HK-2 (cell line): ENCODE results near the gene MFRP.

ENCODE experiments used
- DNase-seq: peaks from one replicate; pipeline ENCODE4 v3.0.0-alpha.2; 2018; ENCODE audit not compliant: unreplicated experiment

Gene MFRP

DNA sequence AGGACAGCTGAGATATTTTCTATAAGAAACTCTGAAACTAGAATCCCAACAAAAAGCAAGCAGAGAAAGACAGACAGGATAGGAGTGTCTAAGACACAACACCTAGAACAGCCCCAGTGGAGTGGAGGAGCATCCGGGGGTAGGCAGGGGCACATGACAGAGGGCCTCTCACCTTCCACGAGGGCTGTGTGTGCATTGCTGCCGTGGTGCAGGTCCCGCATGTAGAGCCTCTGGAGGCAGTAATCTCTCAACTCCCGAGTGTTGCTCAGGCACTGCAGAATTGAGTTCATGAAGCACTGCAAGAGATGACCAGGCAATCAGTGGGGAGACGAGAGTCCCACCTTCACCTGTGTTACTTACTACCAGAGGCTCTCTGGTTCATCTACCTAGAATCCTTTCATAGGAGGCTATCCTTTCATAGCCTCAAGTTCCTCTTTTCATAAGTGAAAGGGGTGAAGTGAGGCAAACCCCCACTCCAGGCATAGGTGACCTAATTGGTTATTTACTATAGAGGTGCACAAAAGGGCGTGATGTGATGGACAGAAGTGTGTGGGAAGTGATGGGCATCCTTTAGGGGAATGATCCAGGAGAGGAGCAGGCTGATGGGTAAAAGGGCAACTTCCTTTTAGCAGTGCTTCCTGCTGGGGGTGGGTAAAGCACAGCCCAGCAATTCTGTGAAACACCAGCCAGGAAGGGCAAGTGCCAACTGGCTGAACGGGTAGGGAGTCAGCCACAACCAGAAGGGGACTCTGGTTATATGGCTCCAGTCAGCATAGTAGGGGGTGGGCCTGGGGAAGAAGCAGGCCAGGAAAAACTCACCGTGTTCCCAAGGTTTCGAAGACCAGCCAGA lies 13.1 kb upstream of the MFRP start:
- DNase-seq, result no peak

DNA sequence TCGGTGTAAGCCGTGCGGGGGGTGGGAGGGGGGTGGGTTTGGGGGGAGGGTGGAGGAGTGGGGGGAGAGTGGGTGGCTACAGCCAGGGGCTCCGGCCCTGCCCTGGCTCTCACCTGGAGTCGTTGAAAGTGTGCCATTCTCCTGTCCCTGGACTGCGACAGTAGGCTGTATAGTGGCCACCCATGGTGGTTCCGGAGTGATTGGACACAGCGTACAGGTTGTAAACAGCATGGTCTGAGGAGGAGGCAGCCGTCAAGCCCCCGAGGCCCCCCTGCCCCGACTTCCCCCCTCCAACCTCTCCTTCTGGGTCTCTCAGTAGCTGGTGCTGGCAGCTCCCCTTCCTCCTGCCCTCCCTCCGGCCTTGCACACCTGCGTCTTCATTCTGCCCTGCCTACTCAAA lies 10.6 kb upstream of the MFRP start:
- no peak for DNase-seq

DNA sequence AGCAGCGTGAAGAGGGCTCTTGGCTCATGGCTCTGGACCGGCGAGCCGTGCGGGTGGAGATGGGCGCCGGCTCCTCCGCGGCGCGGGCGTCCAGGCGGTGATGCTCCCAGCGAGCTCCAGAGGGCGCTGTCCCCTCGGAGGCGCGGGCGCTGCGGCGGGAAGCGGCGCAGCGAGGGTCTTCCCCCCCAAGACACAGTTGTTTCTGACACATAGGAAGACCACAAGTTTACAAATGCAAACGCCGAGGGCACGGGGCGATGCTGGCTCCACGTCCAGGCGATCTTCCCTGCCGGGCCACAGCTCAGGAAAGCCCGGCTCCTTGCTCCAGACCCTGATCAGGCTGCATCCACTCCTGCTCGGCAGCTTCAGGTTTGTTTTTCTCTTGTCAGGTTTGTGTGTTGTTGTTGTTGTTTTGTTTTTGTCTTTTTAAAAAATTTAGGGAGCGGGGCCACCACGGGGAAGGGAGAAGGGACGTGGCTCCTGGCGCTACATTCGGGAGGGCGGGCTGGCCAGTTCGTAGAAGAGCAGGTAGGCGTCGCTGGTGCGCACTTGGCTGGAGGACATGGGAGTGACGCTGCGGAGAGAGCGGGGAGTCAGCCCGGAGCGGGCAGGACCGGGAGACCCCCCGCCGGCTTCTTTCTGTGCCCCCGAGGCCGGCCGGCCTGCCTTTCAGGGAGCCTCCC lies 10.0 kb upstream of the MFRP start:
- DNase-seq, result no peak

- DNase-seq, result no peak
Measured at GRCh38 chr11:119355091-119355843, 8.8 kb upstream of the MFRP start.

- DNase-seq, result no peak
Measured at GRCh38 chr11:119352857-119353260, 6.4 kb upstream of the MFRP start.

GRCh38 chr11:119351232-119351631 lies 4.7 kb upstream of the MFRP start:
- DNase-seq, result no peak

- no peak for DNase-seq
Measured at GRCh38 chr11:119350302-119350701, 3.8 kb upstream of the MFRP start.

- no peak for DNase-seq
Measured at GRCh38 chr11:119347940-119348605, 1.6 kb upstream of the MFRP start.

DNA sequence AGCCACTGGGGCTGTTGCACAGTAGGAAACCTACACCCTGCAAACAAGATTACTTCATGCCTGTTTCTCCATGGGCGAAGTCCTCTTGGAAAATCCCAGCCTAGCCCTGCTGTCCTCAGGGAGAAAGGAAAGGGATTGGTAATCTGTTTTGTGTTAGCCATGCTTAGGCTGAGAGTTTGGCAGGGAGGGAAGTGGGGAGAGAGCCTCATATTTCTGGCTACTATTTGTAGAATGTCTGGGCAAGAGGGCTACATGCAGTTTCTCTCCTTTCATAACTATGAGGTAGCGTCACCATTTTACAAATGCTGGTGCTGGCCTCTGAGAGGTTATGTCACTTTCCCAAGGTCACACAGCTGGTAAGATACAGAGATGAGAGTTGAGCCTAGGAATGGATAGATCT lies 737 bp upstream of the MFRP start:
- DNase-seq, result no peak

DNA sequence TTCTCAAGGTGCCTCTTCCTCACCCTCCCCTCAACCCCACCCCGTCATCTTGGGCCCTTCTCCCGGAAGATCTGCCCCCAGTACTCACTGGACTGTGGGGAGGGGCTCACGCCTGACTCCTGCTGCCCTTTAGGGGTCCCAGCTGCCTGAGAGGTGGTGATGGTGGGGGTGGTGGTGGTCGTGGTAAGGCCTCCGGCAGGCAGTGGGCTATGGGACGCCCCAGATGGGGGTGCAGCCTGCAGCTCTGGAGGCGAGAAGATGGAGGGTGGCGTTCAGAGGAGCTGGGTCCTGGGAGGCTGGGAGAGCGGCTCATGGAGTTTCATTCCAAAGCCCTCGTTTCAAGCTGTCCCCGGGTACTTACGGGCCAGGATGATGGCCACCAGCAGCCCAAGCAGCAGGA lies 820 bp downstream of the MFRP start:
- no peak for DNase-seq

- no peak for DNase-seq
Measured at GRCh38 chr11:119344291-119345010, 2.1 kb downstream of the MFRP start.

GRCh38 chr11:119343726-119344125 lies 2.8 kb downstream of the MFRP start:
- DNase-seq, result no peak

- DNase-seq, result no peak
Measured at GRCh38 chr11:119342362-119343130, 4.0 kb downstream of the MFRP start.

- DNase-seq, result no peak
Measured at GRCh38 chr11:119342023-119342300, 4.5 kb downstream of the MFRP start.

- DNase-seq, result no peak
Measured at GRCh38 chr11:119341222-119342022, 5.1 kb downstream of the MFRP start.

- peak; percentile 51 for DNase-seq
Measured at GRCh38 chr11:119340335-119341221, 5.9 kb downstream of the MFRP start, which contains the start of gene C1QTNF5. Gene C1QTNF5, minus strand, starts transcription at chr11:119340883. Its CDS starts 486 bp downstream, at chr11:119340397.

DNA sequence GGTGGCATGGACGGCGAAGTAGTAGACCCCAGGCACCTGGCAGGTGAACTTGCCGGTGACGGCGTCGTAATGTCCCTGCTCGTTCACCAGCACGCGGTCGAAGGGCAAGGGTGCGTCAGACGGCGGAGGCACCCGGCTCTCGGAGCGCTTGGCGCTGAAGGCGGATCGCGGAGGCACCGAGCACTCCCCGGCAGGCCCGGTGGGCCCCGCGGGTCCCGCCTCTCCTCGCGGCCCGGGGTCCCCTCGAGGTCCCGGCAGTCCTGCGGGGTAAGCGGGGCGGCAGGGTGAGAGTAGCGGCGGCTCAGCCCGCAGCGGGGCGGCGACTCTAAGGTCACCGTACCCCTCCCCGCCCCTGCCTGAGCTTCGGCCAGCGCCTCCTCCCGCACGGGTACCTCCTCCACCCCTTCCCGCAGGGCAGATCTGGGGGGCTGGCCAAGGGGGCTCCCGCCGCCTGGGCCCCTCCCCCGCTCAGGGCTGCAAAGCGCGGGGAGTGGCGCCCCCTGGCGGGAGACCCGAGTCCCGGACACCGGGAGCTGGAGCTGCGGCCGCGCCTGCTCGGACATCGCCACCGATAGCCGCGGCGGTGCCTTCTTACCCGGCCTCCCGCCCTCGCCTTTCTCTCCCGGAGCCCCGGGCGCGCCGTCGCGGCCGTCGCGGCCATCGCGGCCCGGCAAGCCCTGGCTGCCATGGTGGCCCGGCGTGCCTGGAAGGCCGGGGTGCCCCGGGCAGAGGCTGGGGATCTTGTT lies 6.7 kb downstream of the MFRP start:
- DNase-seq, result peak; percentile 64

DNA sequence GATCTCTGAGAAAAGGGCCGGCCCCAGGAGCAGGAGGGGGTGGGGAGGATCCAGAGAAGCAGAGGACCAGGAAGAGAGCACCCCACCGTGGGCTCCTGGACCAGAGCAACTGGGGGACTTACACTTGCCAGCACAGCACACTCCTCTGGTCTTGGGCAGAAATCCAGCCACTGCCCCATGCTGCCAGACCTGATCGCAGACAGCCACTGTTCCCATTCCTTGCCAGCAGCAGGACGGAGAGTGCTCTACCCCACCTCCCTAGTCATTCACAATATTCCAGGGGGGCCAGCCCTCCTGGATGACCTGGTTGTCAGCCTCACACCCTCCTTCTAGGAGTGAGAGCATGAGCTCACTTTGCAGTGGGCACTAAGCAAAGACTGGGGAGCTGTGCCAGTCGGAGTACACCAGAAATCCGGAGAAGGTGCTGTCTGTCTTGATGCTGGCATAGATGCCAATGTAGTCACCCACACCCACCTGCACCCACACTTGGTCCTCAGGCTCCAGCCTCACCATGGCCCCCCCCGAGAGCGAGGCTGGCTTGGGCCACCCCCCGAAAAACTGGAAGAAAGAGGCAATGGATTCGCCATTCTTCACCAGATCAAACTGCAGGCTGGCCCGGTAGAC lies 7.4 kb downstream of the MFRP start:
- no peak for DNase-seq
